Loucy (cell line): Measurements from ENCODE around the gene WWOX.

ENCODE experiments used
- H2AFZ ChIP-seq: fragments of 200-600 bp; sonication (generic); 2 replicates; pipeline ENCODE4 v1.6.0; 2016; ENCODE audit warnings: antibody characterized with exemption, mild to moderate bottlenecking, low read length, moderate library complexity
- H3F3A ChIP-seq: fragments of 200-600 bp; 2 replicates; pipeline ENCODE4 v1.6.0; 2016; ENCODE audit warnings: antibody characterized with exemption, low read depth, mild to moderate bottlenecking
- H3K27me3 ChIP-seq: fragments of 200-600 bp; sonication (generic); 2 replicates; pipeline ENCODE4 v1.6.1; 2014; ENCODE audit warnings: low read length, mild to moderate bottlenecking; ENCODE audit not compliant: insufficient read depth, poor library complexity, severe bottlenecking
- H3K36me3 ChIP-seq: fragments of 200-600 bp; sonication (generic); 2 replicates; pipeline ENCODE4 v1.6.1; 2016; ENCODE audit warnings: low read length; ENCODE audit not compliant: insufficient read depth
- H3K4me1 ChIP-seq: fragments of 200-600 bp; sonication (generic); 2 replicates; pipeline ENCODE4 v1.5.1; 2014; ENCODE audit warnings: low read length, mild to moderate bottlenecking; ENCODE audit not compliant: insufficient read depth, poor library complexity, severe bottlenecking
- H3K4me2 ChIP-seq: fragments of 200-600 bp; sonication (generic); 2 replicates; pipeline ENCODE4 v1.6.0; 2014; ENCODE audit warnings: antibody characterized with exemption, low read length, low read depth, mild to moderate bottlenecking; ENCODE audit not compliant: poor library complexity, severe bottlenecking
- H3K4me3 ChIP-seq: fragments of 200-600 bp; sonication (generic); 2 replicates; pipeline ENCODE4 v1.5.1; 2014; ENCODE audit warnings: low read length, mild to moderate bottlenecking, mixed read lengths; ENCODE audit not compliant: poor library complexity, severe bottlenecking
- H3K79me2 ChIP-seq: fragments of 200-600 bp; sonication (generic); 2 replicates; pipeline ENCODE4 v1.6.1; 2014; ENCODE audit warnings: low read length; ENCODE audit not compliant: insufficient read depth
- H3K9ac ChIP-seq: fragments of 200-600 bp; sonication (generic); 2 replicates; pipeline ENCODE4 v1.6.0; 2014; ENCODE audit warnings: mild to moderate bottlenecking, low read depth, low read length, moderate library complexity; ENCODE audit not compliant: poor library complexity, severe bottlenecking
- H3K9me2 ChIP-seq: fragments of 200-600 bp; sonication (generic); replicated peaks from 2 replicates; pipeline ENCODE4 v1.6.1; 2016; ENCODE audit warnings: low read depth, low read length, mixed read lengths
- H3K9me3 ChIP-seq: fragments of 200-600 bp; sonication (generic); 2 replicates; pipeline ENCODE4 v1.6.1; 2014; ENCODE audit warnings: mild to moderate bottlenecking, antibody characterized with exemption, low read length, low read depth; ENCODE audit not compliant: insufficient read depth
- H4K20me1 ChIP-seq: fragments of 200-600 bp; sonication (generic); 2 replicates; pipeline ENCODE4 v1.6.0; 2014; ENCODE audit warnings: antibody characterized with exemption, low read length, mild to moderate bottlenecking; ENCODE audit not compliant: insufficient read depth, poor library complexity, severe bottlenecking
- CTCF ChIP-seq: fragments of 200-600 bp; sonication (generic); conservative IDR thresholded peaks from 2 replicates; pipeline ENCODE4 v1.5.1; 2014; ENCODE audit warnings: mild to moderate bottlenecking, antibody characterized with exemption, low read length
- EZH2phosphoT487 ChIP-seq: fragments of 200-600 bp; IDR thresholded peaks from 2 replicates; pipeline ENCODE4 v1.6.1; 2018; ENCODE audit warnings: antibody characterized with exemption, mild to moderate bottlenecking, moderate library complexity, borderline replicate concordance

WWOX gene

GRCh38 chr16:78129349-78129748 lies 29.9 kb downstream of the WWOX start:
- H3K9me2 ChIP-seq: no peaks in the 10 kb centered on the region
- no peaks in the 10 kb centered on the region for H3K36me3 ChIP-seq
- H4K20me1 ChIP-seq: no peaks in the 10 kb centered on the region
- H3K9ac ChIP-seq: no peak overlapping the region
- H2AFZ ChIP-seq: no peak overlapping the region
- H3K4me3 ChIP-seq: no peak overlapping the region
- H3K79me2 ChIP-seq: no peaks in the 10 kb centered on the region
- no peak overlapping the region for H3K4me2 ChIP-seq
- H3K9me3 ChIP-seq: no peaks in the 10 kb centered on the region
- H3K4me1 ChIP-seq: no peaks in the 10 kb centered on the region
- no peaks in the 10 kb centered on the region for H3K27me3 ChIP-seq
- no peaks in the 10 kb centered on the region for H3F3A ChIP-seq
- TF ChIP-seq EZH2phosphoT487: no peak
- no peak for TF ChIP-seq CTCF

- Histone ChIP-seq H2AFZ (no peak overlapping the region), H3K9me3 (no peaks in the 10 kb centered on the region), H3K4me3 (no peak overlapping the region), H3K36me3 (no peaks in the 10 kb centered on the region), H4K20me1 (no peaks in the 10 kb centered on the region), H3K4me2 (no peak overlapping the region), H3F3A (no peaks in the 10 kb centered on the region), H3K9ac (no peak overlapping the region), H3K79me2 (no peaks in the 10 kb centered on the region), H3K4me1 (no peaks in the 10 kb centered on the region), H3K9me2 (no peaks in the 10 kb centered on the region), H3K27me3 (no peaks in the 10 kb centered on the region)
- TF ChIP-seq CTCF: no peak
- no peak for TF ChIP-seq EZH2phosphoT487
Measured at GRCh38 chr16:78130083-78130608, 30.7 kb downstream of the WWOX start.

DNA sequence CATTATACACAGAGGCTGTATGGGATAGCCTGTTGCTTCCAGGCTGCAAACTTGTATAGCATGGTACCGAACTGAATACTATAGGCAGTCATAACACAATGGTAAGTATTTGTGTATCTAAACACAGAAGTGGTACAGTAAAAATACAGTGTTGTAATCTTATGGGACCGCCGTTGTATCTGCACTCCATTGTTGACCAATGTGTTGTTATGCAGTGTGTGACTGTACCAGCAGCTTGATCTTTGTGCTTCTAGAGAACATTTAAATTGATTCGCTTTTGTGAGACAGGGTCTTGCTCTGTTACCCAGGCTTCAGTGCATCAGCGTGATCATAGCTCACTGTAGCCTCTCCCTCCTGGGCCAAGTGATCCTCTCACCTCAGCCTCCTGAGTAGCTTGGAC lies 31.5 kb downstream of the WWOX start:
- Histone ChIP-seq H3F3A (no peaks in the 10 kb centered on the region), H3K36me3 (no peaks in the 10 kb centered on the region), H3K27me3 (no peaks in the 10 kb centered on the region), H3K4me2 (no peak overlapping the region), H3K79me2 (no peaks in the 10 kb centered on the region), H2AFZ (no peak overlapping the region), H3K9me2 (no peaks in the 10 kb centered on the region), H4K20me1 (no peaks in the 10 kb centered on the region), H3K9ac (no peak overlapping the region), H3K4me1 (no peaks in the 10 kb centered on the region), H3K4me3 (no peak overlapping the region), H3K9me3 (no peaks in the 10 kb centered on the region)
- TF ChIP-seq EZH2phosphoT487: no peak
- TF ChIP-seq CTCF: no peak
